Stimulated activated naive B cell treated with anti-CD40 and anti-IgM and Interleukin-4, amounts not matched to agents 10 μg/mL and 1 μg/mL and 100 μg/mL, for 72 hours (primary cell): ENCODE measurements around the gene NDE1.

Experiments used
- ATAC-seq, 2 donors: fragments of 150-1000 bp; cut with Tn5 transposase; replicated peaks; 2 replicates each; pipeline ENCODE4 v1.10.0; 2021; ENCODE audit warnings: moderate library complexity in 1 of 2
- DNase-seq: peaks from one replicate; pipeline ENCODE4 v3.0.0; 2021
- H3K27ac Mint-ChIP-seq: one replicate; pipeline ENCODE4 v1.8.0; 2022; ENCODE audit warnings: mild to moderate bottlenecking, mixed read lengths
- H3K27me3 Mint-ChIP-seq, 2 donors: one replicate each; pipeline ENCODE4 v1.8.0; 2022; ENCODE audit warnings: mixed read lengths in 2 of 2
- H3K36me3 Mint-ChIP-seq, 2 donors: one replicate each; pipeline ENCODE4 v1.8.0; 2022; ENCODE audit warnings: mixed read lengths in 2 of 2, mild to moderate bottlenecking in 1 of 2
- H3K4me1 Mint-ChIP-seq, 2 donors: one replicate each; pipeline ENCODE4 v1.8.0; 2022; ENCODE audit warnings: mixed read lengths in 2 of 2, mild to moderate bottlenecking in 1 of 2
- H3K4me3 Mint-ChIP-seq, 2 donors: one replicate each; pipeline ENCODE4 v1.8.0; 2022; ENCODE audit warnings: mild to moderate bottlenecking in 2 of 2, mixed read lengths in 2 of 2, moderate library complexity in 1 of 2
- H3K9me3 Mint-ChIP-seq, 2 donors: one replicate each; pipeline ENCODE4 v1.8.0; 2022; ENCODE audit warnings: mixed read lengths in 2 of 2, mild to moderate bottlenecking in 1 of 2

Gene NDE1

GRCh38 chr16:15611610-15612009 lies 38.4 kb upstream of the NDE1 start:
- no peak overlapping the region for H3K27ac Mint-ChIP-seq
- ATAC-seq (no peak), DNase-seq (no peak)
- H3K36me3 Mint-ChIP-seq, result peaks cover 35 to 64% of the 10 kb centered on the region in 2 donors
- H3K4me1 Mint-ChIP-seq, result peaks cover 6 to 7% of the 10 kb centered on the region in 2 donors
- no peaks in the 10 kb centered on the region for H3K27me3 Mint-ChIP-seq
- H3K4me3 Mint-ChIP-seq, result no peak overlapping the region
- no peaks in the 10 kb centered on the region for H3K9me3 Mint-ChIP-seq

- DNase-seq (no peak), ATAC-seq (no peak)
- peaks cover 39 to 69% of the 10 kb centered on the region in 2 donors for H3K36me3 Mint-ChIP-seq
- peak overlapping the region; percentile 11 for H3K27ac Mint-ChIP-seq
- H3K9me3 Mint-ChIP-seq, result no peaks in the 10 kb centered on the region
- H3K4me1 Mint-ChIP-seq, result peaks cover 0 to 4% of the 10 kb centered on the region in 2 donors
- H3K4me3 Mint-ChIP-seq, result no peak overlapping the region
- H3K27me3 Mint-ChIP-seq, result no peaks in the 10 kb centered on the region
These were observed 36.4 kb upstream of the NDE1 start for GRCh38 chr16:15613676-15614075.

GRCh38 chr16:15616012-15616411 lies 34.0 kb upstream of the NDE1 start:
- H3K27me3 Mint-ChIP-seq, result no peaks in the 10 kb centered on the region
- DNase-seq (no peak), ATAC-seq (no peak)
- no peak overlapping the region for H3K27ac Mint-ChIP-seq
- H3K9me3 Mint-ChIP-seq, result no peaks in the 10 kb centered on the region
- peaks cover 39 to 66% of the 10 kb centered on the region in 2 donors for H3K36me3 Mint-ChIP-seq
- H3K4me3 Mint-ChIP-seq, result no peak overlapping the region
- peaks cover 0 to 4% of the 10 kb centered on the region in 2 donors for H3K4me1 Mint-ChIP-seq

- no peaks in the 10 kb centered on the region for H3K9me3 Mint-ChIP-seq
- no peak for ATAC-seq
- DNase-seq, result no peak
- H3K27me3 Mint-ChIP-seq, result no peaks in the 10 kb centered on the region
- H3K36me3 Mint-ChIP-seq, result peaks cover 38 to 68% of the 10 kb centered on the region in 2 donors
- H3K27ac Mint-ChIP-seq, result peak overlapping the region; percentile 51
- H3K4me1 Mint-ChIP-seq, result peaks cover 0 to 4% of the 10 kb centered on the region in 2 donors
- no peak overlapping the region for H3K4me3 Mint-ChIP-seq
These were observed 33.4 kb upstream of the NDE1 start for GRCh38 chr16:15616475-15617165.

GRCh38 chr16:15617901-15618300 lies 32.1 kb upstream of the NDE1 start:
- no peaks in the 10 kb centered on the region for H3K27me3 Mint-ChIP-seq
- H3K4me3 Mint-ChIP-seq, result no peak overlapping the region
- H3K4me1 Mint-ChIP-seq, result no peaks in the 10 kb centered on the region
- DNase-seq, result no peak
- peak overlapping the region; percentile 85 for H3K27ac Mint-ChIP-seq
- no peaks in the 10 kb centered on the region for H3K9me3 Mint-ChIP-seq
- peaks cover 39 to 63% of the 10 kb centered on the region in 2 donors for H3K36me3 Mint-ChIP-seq
- no peak for ATAC-seq

GRCh38 chr16:15618392-15618791 lies 31.7 kb upstream of the NDE1 start:
- DNase-seq (no peak), ATAC-seq (no peak)
- Mint-ChIP-seq H3K27me3 (no peaks in the 10 kb centered on the region), H3K4me3 (no peak overlapping the region), H3K27ac (peak overlapping the region; percentile 85), H3K9me3 (no peaks in the 10 kb centered on the region), H3K36me3 (peaks cover 39 to 60% of the 10 kb centered on the region in 2 donors), H3K4me1 (no peaks in the 10 kb centered on the region)

- peak overlapping the region; percentile 56 for H3K27ac Mint-ChIP-seq
- ATAC-seq (no peak), DNase-seq (no peak)
- H3K4me1 Mint-ChIP-seq, result peaks cover 11 to 12% of the 10 kb centered on the region in 2 donors
- no peaks in the 10 kb centered on the region for H3K9me3 Mint-ChIP-seq
- no peaks in the 10 kb centered on the region for H3K27me3 Mint-ChIP-seq
- H3K36me3 Mint-ChIP-seq, result peaks cover 47 to 63% of the 10 kb centered on the region in 2 donors
- H3K4me3 Mint-ChIP-seq, result no peak overlapping the region
These were observed 29.3 kb upstream of the NDE1 start for GRCh38 chr16:15620611-15621195.

- H3K4me3 Mint-ChIP-seq, result no peak overlapping the region
- no peaks in the 10 kb centered on the region for H3K9me3 Mint-ChIP-seq
- no peak overlapping the region for H3K27ac Mint-ChIP-seq
- ATAC-seq (no peak), DNase-seq (no peak)
- peaks cover 47 to 61% of the 10 kb centered on the region in 2 donors for H3K36me3 Mint-ChIP-seq
- no peaks in the 10 kb centered on the region for H3K27me3 Mint-ChIP-seq
- peaks cover 12 to 14% of the 10 kb centered on the region in 2 donors for H3K4me1 Mint-ChIP-seq
These were observed 28.6 kb upstream of the NDE1 start for GRCh38 chr16:15621456-15621855.

GRCh38 chr16:15621889-15622288 lies 28.2 kb upstream of the NDE1 start:
- no peak overlapping the region for H3K27ac Mint-ChIP-seq
- peaks cover 46 to 57% of the 10 kb centered on the region in 2 donors for H3K36me3 Mint-ChIP-seq

GRCh38 chr16:15631730-15632409 lies 18.2 kb upstream of the NDE1 start:
- H3K27ac Mint-ChIP-seq, result peak overlapping the region; percentile 90
- ATAC-seq, result peak in 1 of 2 donors; percentile 6
- H3K27me3 Mint-ChIP-seq, result no peaks in the 10 kb centered on the region
- no peak for DNase-seq
- peaks cover 46 to 56% of the 10 kb centered on the region in 2 donors for H3K36me3 Mint-ChIP-seq
- no peaks in the 10 kb centered on the region for H3K9me3 Mint-ChIP-seq
- peaks cover 34 to 53% of the 10 kb centered on the region in 2 donors for H3K4me1 Mint-ChIP-seq
- H3K4me3 Mint-ChIP-seq, result peak overlapping the region; percentile 47 to 52

More at GRCh38 chr16:15621889-15622288, 28.2 kb upstream of the NDE1 start:
- Mint-ChIP-seq H3K4me3 (no peak overlapping the region), H3K4me1 (peaks cover 14 to 18% of the 10 kb centered on the region in 2 donors), H3K9me3 (no peaks in the 10 kb centered on the region), H3K27me3 (no peaks in the 10 kb centered on the region)
- ATAC-seq (no peak), DNase-seq (no peak)

GRCh38 chr16:15635926-15636325 lies 14.1 kb upstream of the NDE1 start:
- DNase-seq (no peak), ATAC-seq (no peak)
- H3K4me1 Mint-ChIP-seq, result peaks cover 54 to 76% of the 10 kb centered on the region in 2 donors
- peak overlapping the region; percentile 98 for H3K27ac Mint-ChIP-seq
- no peaks in the 10 kb centered on the region for H3K9me3 Mint-ChIP-seq
- H3K36me3 Mint-ChIP-seq, result peaks cover 48 to 63% of the 10 kb centered on the region in 2 donors
- peak overlapping the region; percentile 59 to 70 for H3K4me3 Mint-ChIP-seq
- H3K27me3 Mint-ChIP-seq, result no peaks in the 10 kb centered on the region

GRCh38 chr16:15636392-15636873 lies 13.6 kb upstream of the NDE1 start:
- ATAC-seq (peak; percentile 59), DNase-seq (no peak)
- no peaks in the 10 kb centered on the region for H3K9me3 Mint-ChIP-seq
- no peaks in the 10 kb centered on the region for H3K27me3 Mint-ChIP-seq
- peak overlapping the region; percentile 98 for H3K27ac Mint-ChIP-seq
- H3K4me3 Mint-ChIP-seq, result peak overlapping the region; percentile 59 to 70
- peaks cover 58 to 81% of the 10 kb centered on the region in 2 donors for H3K4me1 Mint-ChIP-seq
- peaks cover 46 to 63% of the 10 kb centered on the region in 2 donors for H3K36me3 Mint-ChIP-seq

- peak overlapping the region; percentile 68 to 73 for H3K4me3 Mint-ChIP-seq
- DNase-seq, result peak; percentile 38
These were observed 10.9 kb upstream of the NDE1 start for GRCh38 chr16:15639061-15639568.

GRCh38 chr16:15640966-15641365 lies 9.1 kb upstream of the NDE1 start:
- H3K27me3 Mint-ChIP-seq, result no peaks in the 10 kb centered on the region
- peak overlapping the region; percentile 88 to 92 for H3K4me3 Mint-ChIP-seq

More at GRCh38 chr16:15639061-15639568, 10.9 kb upstream of the NDE1 start:
- Mint-ChIP-seq H3K4me1 (peaks cover 46 to 84% of the 10 kb centered on the region in 2 donors), H3K36me3 (peaks cover 33 to 48% of the 10 kb centered on the region in 2 donors), H3K9me3 (no peaks in the 10 kb centered on the region), H3K27ac (peak overlapping the region; percentile 96), H3K27me3 (no peaks in the 10 kb centered on the region)
- peak; percentile 49 to 51 for ATAC-seq

More at GRCh38 chr16:15640966-15641365, 9.1 kb upstream of the NDE1 start:
- peak overlapping the region; percentile 99 for H3K27ac Mint-ChIP-seq
- DNase-seq (no peak), ATAC-seq (no peak)
- no peaks in the 10 kb centered on the region for H3K9me3 Mint-ChIP-seq
- peaks cover 42 to 72% of the 10 kb centered on the region in 2 donors for H3K4me1 Mint-ChIP-seq
- peaks cover 26 to 32% of the 10 kb centered on the region in 2 donors for H3K36me3 Mint-ChIP-seq
